GM12801 (cell line): ENCODE measurements around the gene PRKAG2.

Source experiments
- CTCF ChIP-seq: IDR thresholded peaks from one replicate; pipeline ENCODE4 v1.5.1; 2011; ENCODE audit warnings: control low read depth; ENCODE audit not compliant: insufficient read length; ENCODE audit errors: extremely low read depth

PRKAG2 gene

DNA sequence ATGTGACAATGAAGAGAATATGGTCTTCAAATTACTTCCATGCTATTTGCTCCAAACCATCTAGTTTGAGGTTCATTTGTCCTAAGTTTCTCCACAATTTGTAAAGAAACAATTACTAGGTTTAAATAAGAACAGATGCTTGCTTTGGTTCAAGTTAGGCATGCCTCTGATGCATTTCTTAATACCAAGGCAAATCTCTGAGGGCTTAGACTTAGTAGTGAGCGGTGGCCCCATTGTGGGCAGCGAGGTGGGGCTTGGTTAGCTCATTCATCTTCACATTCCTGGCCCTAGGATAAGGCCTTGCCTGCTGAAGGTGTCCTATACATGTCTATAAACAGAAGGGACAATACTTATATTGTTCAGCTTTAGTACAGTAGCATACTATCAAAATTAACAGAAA, 304.8 kb downstream of the PRKAG2 start:
- no peak for TF ChIP-seq CTCF

GRCh38 chr7:151571471-151571870, 305.4 kb downstream of the PRKAG2 start:
- no peak for TF ChIP-seq CTCF

DNA sequence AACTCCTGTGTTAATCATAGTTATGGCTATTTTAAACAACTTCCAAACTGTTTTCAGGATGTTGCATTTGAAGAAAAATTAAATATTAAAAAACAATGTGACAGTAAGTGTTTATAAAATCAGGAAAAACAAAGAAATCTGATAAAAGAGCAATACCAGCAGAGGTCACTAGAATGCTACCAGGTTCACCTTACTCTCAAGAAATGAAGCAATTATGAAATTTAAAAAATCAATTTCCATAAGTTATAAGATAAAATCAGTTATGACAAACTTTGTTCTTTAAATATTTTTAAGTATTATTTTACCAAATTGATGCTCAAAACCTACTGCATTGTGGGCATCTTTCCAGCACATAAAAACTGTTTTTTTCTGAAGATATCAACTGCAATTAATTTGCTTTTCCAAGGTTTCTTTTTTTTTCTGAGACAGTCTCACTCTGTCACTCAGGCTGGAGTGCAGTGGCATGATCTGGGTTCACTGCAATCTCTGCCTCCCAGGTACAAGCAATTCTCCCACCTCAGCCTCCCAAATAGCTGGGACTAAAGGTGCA, 306.5 kb downstream of the PRKAG2 start:
- TF ChIP-seq CTCF = no peak

DNA sequence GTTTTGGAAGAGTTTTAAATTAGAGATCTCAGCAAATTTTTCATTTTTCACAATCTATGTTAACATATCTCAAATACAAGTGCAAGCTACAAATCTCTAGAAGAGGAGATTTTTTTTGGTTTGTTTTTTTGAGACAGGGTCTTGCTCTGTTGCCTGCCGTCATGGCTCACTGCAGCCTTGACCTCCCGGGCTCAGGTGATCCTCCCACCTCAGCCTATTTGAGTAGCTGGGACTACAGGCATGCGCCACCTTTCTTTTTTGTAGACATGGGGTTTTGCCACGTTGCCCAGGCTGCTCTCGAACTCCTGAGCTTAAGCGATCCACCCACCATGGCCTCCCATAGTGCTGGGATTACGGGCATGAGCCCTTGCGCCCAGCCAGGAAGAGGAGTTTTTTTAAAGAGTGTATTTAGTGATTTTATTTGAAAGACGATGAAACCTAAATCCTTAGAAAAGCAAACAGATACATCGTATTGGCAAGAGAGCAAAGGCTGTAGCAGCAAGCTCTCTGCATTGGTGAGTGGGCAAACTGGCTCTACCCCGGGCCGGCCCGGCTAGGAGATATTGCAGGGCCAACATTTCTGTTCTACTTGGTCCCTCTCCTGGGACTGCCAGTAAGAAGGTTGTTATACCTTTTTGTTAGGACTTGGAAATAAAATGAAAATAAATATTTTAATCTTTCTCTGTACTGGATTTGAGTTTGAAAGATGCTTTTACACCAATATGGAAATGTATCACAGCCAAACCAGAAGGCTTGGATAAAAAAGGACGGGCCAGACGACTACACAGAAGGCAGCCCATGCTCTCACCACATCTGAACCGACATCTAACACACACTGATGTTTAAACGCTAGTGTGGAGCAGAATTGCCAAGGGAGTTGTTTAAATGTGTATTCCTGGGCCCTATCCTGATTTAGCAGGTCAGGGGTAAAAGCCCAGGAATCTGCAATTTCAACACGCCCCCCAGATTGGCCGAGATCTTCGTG, 307.7 kb downstream of the PRKAG2 start:
- no peak for TF ChIP-seq CTCF

DNA sequence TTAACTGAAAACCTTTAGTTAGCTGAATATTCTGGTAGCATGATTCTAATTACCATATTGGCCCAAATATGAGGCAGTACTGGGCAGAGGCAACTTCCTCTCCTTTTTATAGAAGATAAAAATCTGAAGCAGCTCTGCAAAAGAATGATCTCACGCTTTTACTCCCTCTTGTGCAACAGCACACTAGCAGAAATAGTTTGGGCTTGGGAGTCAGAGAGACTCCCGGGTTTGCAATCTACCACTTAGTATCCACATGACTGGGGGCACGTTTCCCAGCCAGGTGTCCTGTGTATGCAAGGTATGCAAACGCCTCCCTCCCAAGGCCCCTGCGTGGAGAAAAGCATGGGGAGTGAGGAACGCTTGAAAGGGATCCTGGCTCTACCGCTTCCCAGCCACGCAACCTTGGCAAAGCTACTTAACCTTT, 310.0 kb downstream of the PRKAG2 start:
- TF ChIP-seq CTCF = no peak

- TF ChIP-seq CTCF = no peak
Measured at GRCh38 chr7:151565541-151565940, 311.4 kb downstream of the PRKAG2 start.

DNA sequence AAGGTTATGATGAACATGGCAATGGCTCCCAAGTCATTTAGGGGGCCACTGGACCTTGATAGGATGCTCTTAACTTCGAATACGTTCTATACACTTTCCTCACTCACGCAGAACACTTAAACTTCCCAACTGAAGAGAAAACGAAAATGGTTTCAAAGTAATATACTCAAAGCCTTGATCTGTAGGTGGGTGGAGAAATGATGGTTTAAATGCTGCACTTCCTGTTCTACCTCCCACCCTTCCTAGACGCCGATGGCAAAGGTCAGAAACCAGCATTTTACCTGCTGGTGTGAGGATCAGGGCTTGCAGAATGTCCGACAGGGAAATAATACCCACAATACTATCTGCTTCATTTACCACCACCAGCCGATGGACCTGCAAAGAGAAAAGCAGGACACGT, 316.7 kb downstream of the PRKAG2 start:
- no peak for TF ChIP-seq CTCF
